H1 (cell line): ENCODE measurements around the gene PTH1R.

ENCODE experiments used
- CBX5 ChIP-seq: fragments of 300-800, 300-1000 bp; sonication (generic); IDR thresholded peaks from 2 replicates; pipeline ENCODE4 v1.7.1; 2016; ENCODE audit warnings: antibody characterized with exemption, low read length, low read depth
- EP300 ChIP-seq, 2 experiments: IDR thresholded peaks; 1 replicate in 1 of 2; 2 replicates in 1 of 2; pipeline ENCODE4 v1.6.1; 2011 to 2012; ENCODE audit warnings: low read depth in 2 of 2, low read length in 2 of 2, mild to moderate bottlenecking in 2 of 2, borderline replicate concordance in 1 of 2, inconsistent platforms in 1 of 2, moderate library complexity in 1 of 2
- GABPA ChIP-seq: IDR thresholded peaks from 2 replicates; pipeline ENCODE4 v1.6.1; 2011; ENCODE audit warnings: mild to moderate bottlenecking, low read length, moderate library complexity, borderline replicate concordance; ENCODE audit not compliant: insufficient read depth
- POLR2A ChIP-seq, 2 experiments: IDR thresholded peaks; 1 replicate in 1 of 2; 2 replicates in 1 of 2; pipeline ENCODE4 v1.6.1; 2011; ENCODE audit warnings: low read depth in 2 of 2, low read length in 2 of 2, mild to moderate bottlenecking in 2 of 2; ENCODE audit errors: control extremely low read depth in 1 of 2
- POLR2AphosphoS5 ChIP-seq: IDR thresholded peaks from 2 replicates; pipeline ENCODE4 v1.6.1; 2011; ENCODE audit warnings: low read depth, low read length
- RAD21 ChIP-seq, 2 experiments: IDR thresholded peaks in 1 of 2; conservative IDR thresholded peaks in 1 of 2; 2 replicates each; pipeline ENCODE4 v1.6.1; 2011; ENCODE audit warnings: low read depth in 2 of 2, low read length in 2 of 2, improper control_type of control experiment in 1 of 2, inconsistent platforms in 1 of 2, mild to moderate bottlenecking in 1 of 2, moderate library complexity in 1 of 2
- SP1 ChIP-seq: IDR thresholded peaks from 2 replicates; pipeline ENCODE4 v1.6.1; 2011; ENCODE audit warnings: low read depth, low read length
- TEAD4 ChIP-seq: IDR thresholded peaks from 2 replicates; pipeline ENCODE4 v1.6.1; 2012; ENCODE audit warnings: low read depth, low read length, inconsistent platforms, mixed read lengths
- YY1 ChIP-seq: IDR thresholded peaks from 2 replicates; pipeline ENCODE4 v1.6.1; 2011; ENCODE audit warnings: low read depth, mild to moderate bottlenecking, low read length
- TF ChIP-seq, protein P1 (sequence below), 3 experiments: IDR thresholded peaks; 1 replicate in 2 of 3; 2 replicates in 1 of 3; pipeline versions ENCODE4 v1.5.1 to v1.6.1; 2011; ENCODE audit warnings: low read length in 3 of 3, mild to moderate bottlenecking in 3 of 3, inconsistent platforms in 2 of 3, low read depth in 1 of 3, moderate library complexity in 1 of 3; ENCODE audit not compliant: insufficient read depth in 1 of 3; ENCODE audit errors: control extremely low read depth in 1 of 3

DNA sequence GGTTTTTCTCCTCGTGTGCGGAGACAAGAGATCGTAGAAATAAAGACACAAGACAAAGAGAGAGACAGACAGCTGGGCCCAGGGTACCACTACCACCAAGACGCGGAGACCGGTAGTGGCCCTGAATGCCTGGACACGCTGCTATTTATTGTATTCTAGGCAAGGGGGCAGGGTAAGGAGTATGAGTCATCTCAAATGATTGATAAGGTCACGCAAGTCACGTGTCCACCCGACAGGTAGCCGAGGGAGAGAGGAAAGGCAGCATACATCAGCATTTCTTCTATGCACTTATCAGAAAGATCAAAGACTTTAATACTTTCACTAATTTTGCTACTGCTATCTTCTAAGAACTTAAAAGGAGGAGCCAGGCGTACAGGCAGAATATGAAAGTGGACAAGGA, 42.5 kb upstream of the PTH1R start:
- TF ChIP-seq, protein P1, sequence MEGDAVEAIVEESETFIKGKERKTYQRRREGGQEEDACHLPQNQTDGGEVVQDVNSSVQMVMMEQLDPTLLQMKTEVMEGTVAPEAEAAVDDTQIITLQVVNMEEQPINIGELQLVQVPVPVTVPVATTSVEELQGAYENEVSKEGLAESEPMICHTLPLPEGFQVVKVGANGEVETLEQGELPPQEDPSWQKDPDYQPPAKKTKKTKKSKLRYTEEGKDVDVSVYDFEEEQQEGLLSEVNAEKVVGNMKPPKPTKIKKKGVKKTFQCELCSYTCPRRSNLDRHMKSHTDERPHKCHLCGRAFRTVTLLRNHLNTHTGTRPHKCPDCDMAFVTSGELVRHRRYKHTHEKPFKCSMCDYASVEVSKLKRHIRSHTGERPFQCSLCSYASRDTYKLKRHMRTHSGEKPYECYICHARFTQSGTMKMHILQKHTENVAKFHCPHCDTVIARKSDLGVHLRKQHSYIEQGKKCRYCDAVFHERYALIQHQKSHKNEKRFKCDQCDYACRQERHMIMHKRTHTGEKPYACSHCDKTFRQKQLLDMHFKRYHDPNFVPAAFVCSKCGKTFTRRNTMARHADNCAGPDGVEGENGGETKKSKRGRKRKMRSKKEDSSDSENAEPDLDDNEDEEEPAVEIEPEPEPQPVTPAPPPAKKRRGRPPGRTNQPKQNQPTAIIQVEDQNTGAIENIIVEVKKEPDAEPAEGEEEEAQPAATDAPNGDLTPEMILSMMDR (IDR thresholded peaks at IDR 0.05; ENCODE audit: control extremely low read depth in 1 of 3, insufficient read depth in 1 of 3, low read depth in 1 of 3, low read length in 3 of 3) = no peak
- TF ChIP-seq GABPA = no peak
- no peak for TF ChIP-seq POLR2A (IDR thresholded peaks at IDR 0.05; ENCODE audit: control extremely low read depth in 1 of 2, low read depth in 2 of 2, low read length in 2 of 2)
- TF ChIP-seq EP300 (IDR thresholded peaks at IDR 0.05; ENCODE audit: borderline replicate concordance in 1 of 2, low read depth in 2 of 2, low read length in 2 of 2) = no peak
- no peak for TF ChIP-seq POLR2AphosphoS5
- TF ChIP-seq TEAD4 = no peak
- TF ChIP-seq YY1 = no peak
- no peak for TF ChIP-seq SP1
- no peak for TF ChIP-seq CBX5
- TF ChIP-seq RAD21 (IDR thresholded peaks at IDR 0.05 in 1 of 2, conservative IDR thresholded peaks at IDR 0.05 in 1 of 2; ENCODE audit: low read depth in 2 of 2, low read length in 2 of 2) = no peak
